Uterus (tissue), 2 donors: ENCODE results near the gene MIA3.

Experiments
- CTCF ChIP-seq, 4 experiments: fragments of 200-600 bp in 2 of 4; fragments of 450-650 bp in 2 of 4; sonication (generic) in 2 of 4; IDR thresholded peaks; one replicate each; pipeline ENCODE4 v1.5.1; 2016 to 2019; ENCODE audit warnings: antibody characterized with exemption in 4 of 4, mild to moderate bottlenecking in 2 of 4, moderate library complexity in 1 of 4
- POLR2A ChIP-seq, 2 donors: fragments of 450-650 bp; IDR thresholded peaks; one replicate each; pipeline ENCODE4 v1.6.1; 2016; ENCODE audit warnings: antibody characterized with exemption in 2 of 2, mild to moderate bottlenecking in 1 of 2, moderate library complexity in 1 of 2

DNA sequence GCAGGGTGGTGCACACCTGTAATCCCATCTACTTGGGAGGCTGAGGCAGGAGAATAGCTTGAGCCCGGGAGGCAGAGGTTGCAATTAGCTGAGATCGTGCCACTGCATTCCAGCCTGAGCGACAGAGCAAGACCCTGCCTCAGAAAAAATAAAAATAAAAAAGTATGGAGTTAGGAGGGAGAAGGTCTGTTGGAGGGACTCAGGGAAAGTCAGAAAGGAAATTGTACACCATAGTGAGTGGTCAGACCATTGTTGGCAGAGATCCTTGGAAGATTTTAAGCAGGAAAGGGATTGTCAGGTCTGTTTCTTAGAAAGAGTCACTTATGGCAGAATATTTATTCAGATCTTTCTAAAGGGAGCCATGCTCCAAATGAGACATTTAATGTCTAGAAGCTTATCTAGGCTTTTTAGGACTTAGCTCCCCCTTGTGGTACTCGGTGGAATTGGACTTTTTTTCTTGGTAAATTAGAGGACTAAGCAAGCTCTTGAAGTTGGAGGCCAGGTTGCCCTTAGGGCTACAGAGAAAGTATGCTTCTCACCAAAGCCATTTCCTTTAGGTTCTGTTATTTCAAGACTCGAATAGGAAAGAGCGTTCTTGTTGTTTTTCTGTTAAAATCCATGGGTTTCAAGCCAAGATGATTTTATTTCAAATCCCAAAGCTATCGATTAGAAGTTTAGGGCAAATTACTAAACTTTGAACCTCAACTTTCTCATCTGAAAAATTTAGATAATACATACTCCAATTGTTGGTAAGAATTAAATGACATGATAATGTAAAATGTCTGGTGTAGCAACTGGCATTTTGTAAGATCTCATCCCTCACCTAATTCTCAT lies 16.5 kb downstream of the MIA3 start:
- TF ChIP-seq CTCF (IDR thresholded peaks at IDR 0.05) (peak; percentile 77 to 91 (median 81)), POLR2A (IDR thresholded peaks at IDR 0.05) (no peak)
